ENCODE results near the gene MYADML2. TPM values are rescaled to one million over a fixed set of nuclear protein-coding genes. Genes with fewer than 3 reads are reported as not detected.

Gene MYADML2
- total RNA-seq, 2 experiments from 2014 or later, result not detected

DNA sequence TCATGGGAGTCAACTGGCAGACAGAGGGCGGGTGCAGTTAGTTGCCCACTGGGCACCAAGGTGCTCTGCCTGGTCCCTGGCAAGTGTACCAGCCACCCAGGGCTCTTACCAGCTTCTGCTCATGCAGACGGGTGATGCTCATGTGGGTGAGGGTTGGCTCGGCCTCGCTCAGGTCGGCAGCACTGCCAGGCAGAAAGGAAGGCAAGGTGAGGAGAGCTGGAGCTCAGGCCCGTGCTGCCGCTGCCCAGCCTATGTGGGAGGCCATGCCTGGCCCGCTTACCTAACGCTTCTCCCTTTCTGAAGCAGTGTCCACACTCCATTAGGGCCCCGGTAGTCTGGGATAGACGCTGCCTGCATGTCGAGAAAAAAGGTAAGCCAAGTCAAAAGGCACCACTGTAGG is 31.7 kb downstream of the MYADML2 start:
- ChIA-PET CTCF (no interaction called here), POLR2A (interaction anchor here (0.8 kb wide), 1 partner anchor 11 kb away, joined by 5 read pairs; the partner anchor contains the start of gene MAFG)
- H3K4me1 Mint-ChIP-seq (ENCODE audit: low read depth), result peaks cover 35% of the 10 kb centered on the region
- H3K4me3 Mint-ChIP-seq, result no peak overlapping the region
- DNase-seq (no peak), ATAC-seq (no peak)
- H3K27me3 Mint-ChIP-seq (ENCODE audit: low read depth), result no peaks in the 10 kb centered on the region
- no peaks in the 10 kb centered on the region for H3K9me3 Mint-ChIP-seq (ENCODE audit: insufficient read depth)
- H3K27ac Mint-ChIP-seq, result no peak overlapping the region
- H3K36me3 Mint-ChIP-seq (ENCODE audit: low read depth), result peaks cover 51% of the 10 kb centered on the region

DNA sequence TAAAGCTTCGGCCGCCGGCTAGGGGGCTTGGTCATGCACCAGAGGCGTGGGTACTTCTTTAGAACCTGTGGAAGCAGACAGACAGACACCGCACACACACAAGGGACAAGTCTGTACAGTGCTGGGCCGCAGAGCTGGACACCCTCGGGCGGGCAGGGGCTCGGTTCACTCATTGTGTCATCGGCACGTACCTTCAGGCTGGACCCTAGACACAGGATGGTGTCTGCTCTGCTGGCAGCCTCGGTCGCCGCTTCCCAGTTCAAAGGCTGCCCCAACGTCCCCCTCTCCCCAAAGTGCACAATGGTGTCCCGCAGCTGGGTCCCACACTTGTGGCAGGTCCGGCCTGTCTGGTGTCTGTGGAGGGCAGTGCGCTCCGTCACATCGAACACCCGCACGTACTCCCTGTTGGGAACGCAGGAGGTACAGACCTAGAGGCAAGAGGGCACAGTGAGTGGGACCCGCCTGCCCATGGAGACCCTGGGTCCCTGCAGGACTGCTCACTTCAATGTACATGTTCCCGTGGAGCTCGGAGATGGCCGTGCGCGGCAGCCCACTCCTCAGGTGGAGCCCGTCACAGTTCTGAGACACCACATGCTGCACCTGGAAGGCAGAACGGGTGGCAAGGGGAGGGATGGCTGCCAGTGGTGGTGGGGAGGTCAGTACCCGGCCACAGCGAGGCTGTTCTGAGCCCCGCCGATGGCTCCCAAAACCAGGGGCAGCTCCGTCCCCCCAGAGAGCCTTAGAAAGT is 32.8 kb downstream of the MYADML2 start:
- no peak overlapping the region for H3K4me3 Mint-ChIP-seq

DNA sequence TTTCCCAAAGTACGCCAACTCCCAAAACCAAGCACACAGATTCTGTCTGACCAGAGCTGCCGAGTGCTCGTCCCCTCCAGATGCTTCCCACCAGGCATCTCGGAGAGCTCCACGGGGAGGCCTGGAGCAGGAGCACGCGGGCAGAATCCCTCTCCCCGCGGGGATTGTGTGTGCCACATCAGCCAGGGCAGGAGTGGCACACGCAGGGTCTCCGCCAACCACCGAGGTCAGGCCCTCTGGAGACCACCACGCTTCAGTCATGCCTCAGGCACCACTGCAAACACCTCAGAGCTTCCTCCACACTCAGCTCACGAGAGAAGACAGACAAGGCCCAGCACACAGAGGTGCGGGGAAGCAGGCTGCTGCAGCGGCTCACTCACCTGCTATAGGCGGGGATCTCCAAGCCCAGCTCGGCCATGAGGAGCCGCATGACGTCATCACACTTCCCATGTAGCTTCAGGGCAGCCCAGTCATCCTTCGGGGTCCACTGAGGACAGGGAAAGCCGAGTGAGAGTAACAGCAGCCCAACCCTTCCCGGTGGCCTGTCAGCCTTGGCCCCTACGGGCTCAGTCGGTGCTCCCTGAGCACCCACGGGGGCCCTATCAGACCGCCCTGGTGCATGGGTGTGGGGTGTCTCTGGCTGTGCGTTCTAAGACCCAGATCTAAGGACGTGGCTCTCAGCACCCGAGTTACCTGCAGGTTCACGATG is 33.5 kb downstream of the MYADML2 start:
- Mint-ChIP-seq H3K4me1 (ENCODE audit: low read depth) (peaks cover 34% of the 10 kb centered on the region), H3K36me3 (ENCODE audit: low read depth) (peaks cover 50% of the 10 kb centered on the region), H3K27ac (peak overlapping the region; percentile 22), H3K9me3 (ENCODE audit: insufficient read depth) (no peaks in the 10 kb centered on the region), H3K4me3 (no peak overlapping the region), H3K27me3 (ENCODE audit: low read depth) (no peaks in the 10 kb centered on the region)
- POLR2A ChIA-PET, result no interaction called here
- CTCF ChIA-PET, result interaction anchor here (1.0 to 1.2 kb wide), 2 partner anchors 44 to 46 kb away, joined by 3 to 5 read pairs; no protein-coding TSS in a partner anchor
- ATAC-seq, result no peak
- DNase-seq, result no peak

More for the DNA sequence above, 32.8 kb downstream of the MYADML2 start:
- Mint-ChIP-seq H3K36me3 (ENCODE audit: low read depth) (peaks cover 51% of the 10 kb centered on the region), H3K27me3 (ENCODE audit: low read depth) (no peaks in the 10 kb centered on the region), H3K9me3 (ENCODE audit: insufficient read depth) (no peaks in the 10 kb centered on the region), H3K4me1 (ENCODE audit: low read depth) (peaks cover 41% of the 10 kb centered on the region), H3K27ac (no peak overlapping the region)
- no peak for DNase-seq
- POLR2A ChIA-PET, result no interaction called here
- CTCF ChIA-PET, result interaction anchor here (1.0 kb wide), 1 partner anchor 45 kb away, joined by 3 read pairs; no protein-coding TSS in a partner anchor
- no peak for ATAC-seq

DNA sequence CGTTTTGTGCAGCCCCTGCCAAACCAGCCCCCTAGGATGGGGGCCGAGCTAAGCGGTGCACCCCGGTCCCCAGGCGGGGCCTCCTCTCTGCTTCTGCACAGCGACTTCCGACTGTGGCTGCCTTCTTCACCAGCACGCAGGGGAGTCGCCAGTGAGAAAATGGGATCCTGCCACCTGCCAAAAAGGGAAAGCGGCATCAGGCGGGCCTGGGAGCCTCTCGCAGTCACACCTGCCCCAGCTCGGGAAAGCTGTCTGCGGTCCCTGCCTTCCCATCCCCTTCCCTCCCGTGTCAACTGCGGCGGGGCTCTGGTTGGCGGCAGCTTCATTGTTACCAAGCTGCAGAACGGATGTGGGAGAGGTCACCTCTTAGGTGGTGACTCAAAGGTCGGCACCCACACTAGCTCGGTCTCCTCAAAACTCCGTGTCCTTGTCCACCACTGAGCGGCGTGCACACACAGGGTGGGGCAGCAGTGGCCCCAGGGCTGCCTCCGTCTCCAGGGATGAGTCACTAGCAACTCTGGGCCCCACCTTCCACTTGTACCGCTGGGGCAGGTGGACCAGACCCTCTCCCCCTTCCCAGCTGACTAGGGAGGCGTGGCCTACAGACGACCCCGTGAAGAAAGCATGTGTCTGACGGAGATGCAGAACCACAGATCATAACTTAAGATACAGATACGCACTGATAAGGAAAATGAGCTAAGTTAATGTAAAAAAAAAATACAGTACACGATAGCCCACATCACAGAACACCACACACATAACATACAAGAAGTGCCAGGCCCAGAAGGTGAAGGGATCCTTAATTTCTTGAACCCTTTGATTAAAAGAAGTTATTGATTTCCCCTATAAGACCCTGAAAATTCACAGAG is 34.4 kb downstream of the MYADML2 start:
- H3K4me1 Mint-ChIP-seq (ENCODE audit: low read depth), result peaks cover 28% of the 10 kb centered on the region
- H3K36me3 Mint-ChIP-seq (ENCODE audit: low read depth), result peaks cover 53% of the 10 kb centered on the region
- peak overlapping the region; percentile 22 for H3K27ac Mint-ChIP-seq
- CTCF ChIA-PET, result interaction anchor here (1.0 to 1.2 kb wide), 2 partner anchors 43 to 47 kb away, joined by 3 to 5 read pairs; no protein-coding TSS in a partner anchor
- POLR2A ChIA-PET, result no interaction called here
- no peaks in the 10 kb centered on the region for H3K27me3 Mint-ChIP-seq (ENCODE audit: low read depth)
- peak overlapping the region; percentile 25 for H3K4me3 Mint-ChIP-seq
- ATAC-seq, result no peak
- no peaks in the 10 kb centered on the region for H3K9me3 Mint-ChIP-seq (ENCODE audit: insufficient read depth)
- no peak for DNase-seq

DNA sequence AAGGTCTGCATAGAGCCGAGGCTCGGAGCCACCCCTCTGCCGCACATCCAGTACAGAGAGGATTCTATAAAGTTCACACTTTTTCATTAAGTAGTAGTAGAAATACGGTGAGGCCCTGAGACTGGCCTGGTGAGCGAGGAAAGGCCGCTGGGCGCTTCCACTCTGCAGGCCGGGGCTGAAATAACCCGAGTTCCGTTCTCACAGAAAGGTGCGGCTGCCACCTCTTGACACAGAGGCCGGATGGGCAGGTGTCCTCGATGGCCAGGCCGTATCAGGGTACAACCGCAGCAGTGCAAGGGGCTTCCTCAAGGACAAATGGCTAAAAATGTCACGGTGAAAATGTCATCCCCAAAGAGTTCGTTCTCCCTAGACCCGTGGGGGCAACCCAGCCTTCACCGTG is 35.1 kb downstream of the MYADML2 start:
- ChIA-PET POLR2A (no interaction called here), CTCF (no interaction called here)
- no peak for ATAC-seq
- Mint-ChIP-seq H3K4me1 (ENCODE audit: low read depth) (peaks cover 23% of the 10 kb centered on the region), H3K36me3 (ENCODE audit: low read depth) (peaks cover 49% of the 10 kb centered on the region), H3K27ac (no peak overlapping the region), H3K4me3 (peak overlapping the region; percentile 61), H3K27me3 (ENCODE audit: low read depth) (no peaks in the 10 kb centered on the region), H3K9me3 (ENCODE audit: insufficient read depth) (no peaks in the 10 kb centered on the region)
- no peak for DNase-seq

DNA sequence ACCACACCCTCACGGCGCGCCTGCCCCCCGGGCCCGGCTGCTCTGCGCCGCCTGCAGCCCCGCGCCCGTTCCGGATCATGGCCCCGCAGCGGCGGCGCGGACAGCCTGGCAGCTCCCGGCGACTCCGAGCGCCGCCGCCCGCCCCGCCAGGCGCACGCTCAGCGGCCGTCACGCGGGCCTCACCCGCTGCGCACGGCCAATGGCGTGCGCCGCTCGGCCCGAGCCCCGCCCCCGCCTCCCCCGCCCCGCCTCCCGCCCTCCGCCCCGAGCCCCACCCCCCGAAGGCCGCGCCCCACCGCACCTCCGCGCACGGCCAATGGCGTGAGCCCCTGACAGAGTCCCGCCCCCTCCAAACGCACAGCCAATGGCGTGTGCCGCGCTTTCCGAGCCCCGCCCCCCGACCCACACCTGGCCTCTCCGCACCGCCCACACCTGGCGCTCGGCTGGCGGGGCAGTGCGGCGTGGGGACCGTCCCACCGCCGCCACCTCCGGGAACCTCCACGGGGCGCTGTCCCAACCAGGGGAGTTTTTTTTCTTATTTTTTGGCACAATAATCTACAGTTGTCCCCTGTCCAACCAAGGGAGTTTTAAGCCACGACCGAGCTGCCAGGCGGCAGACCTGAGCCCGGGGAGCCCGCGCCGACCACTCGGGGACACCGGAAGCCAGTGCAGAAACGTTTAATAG is 35.6 kb downstream of the MYADML2 start, which contains the start of gene PCYT2:
TSS of gene PCYT2 (minus strand) at position 123 of the 685 bp plus-strand sequence. CDS start at position 79, 44 bp downstream.
- Mint-ChIP-seq H3K27me3 (ENCODE audit: low read depth) (no peaks in the 10 kb centered on the region), H3K9me3 (ENCODE audit: insufficient read depth) (no peaks in the 10 kb centered on the region), H3K4me1 (ENCODE audit: low read depth) (peaks cover 19% of the 10 kb centered on the region), H3K27ac (peak within 1 kb of the TSS; percentile 75), H3K4me3 (peak within 1 kb of the TSS; percentile 87), H3K36me3 (ENCODE audit: low read depth) (peaks cover 46% of the 10 kb centered on the region)
- ChIA-PET POLR2A (no interaction called here), CTCF (no interaction called here)
- DNase-seq (peak; percentile 94), ATAC-seq (peak; percentile 90)

DNA sequence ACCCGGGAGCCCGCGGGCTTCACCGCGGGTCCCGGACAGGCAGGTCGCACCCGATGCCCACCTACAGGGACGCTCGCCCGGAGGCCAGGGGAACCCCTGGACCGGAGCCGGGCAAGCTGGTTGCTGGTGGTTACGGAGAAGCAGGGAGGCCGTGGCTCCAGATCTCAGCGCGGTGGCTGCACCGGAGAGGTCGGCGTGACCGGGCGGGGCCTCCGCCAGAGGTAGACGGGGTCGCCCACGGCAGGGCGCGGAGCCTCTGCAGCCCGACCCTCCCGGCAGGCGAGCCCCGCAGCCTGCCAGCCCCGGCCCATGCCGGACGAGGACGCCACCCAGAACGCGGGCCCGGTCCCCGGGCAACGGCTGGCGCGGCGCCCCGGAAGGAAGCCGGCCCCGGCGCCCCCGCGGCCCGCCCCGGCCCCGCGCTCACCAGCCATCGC is 36.2 kb downstream of the MYADML2 start:
- no peak overlapping the region for H3K27ac Mint-ChIP-seq
- DNase-seq (peak; percentile 43), ATAC-seq (peak; percentile 49)
- peaks cover 42% of the 10 kb centered on the region for H3K36me3 Mint-ChIP-seq (ENCODE audit: low read depth)
- H3K4me3 Mint-ChIP-seq, result peak overlapping the region; percentile 87
- ChIA-PET POLR2A (no interaction called here), CTCF (no interaction called here)
- no peaks in the 10 kb centered on the region for H3K9me3 Mint-ChIP-seq (ENCODE audit: insufficient read depth)
- H3K27me3 Mint-ChIP-seq (ENCODE audit: low read depth), result no peaks in the 10 kb centered on the region
- peaks cover 15% of the 10 kb centered on the region for H3K4me1 Mint-ChIP-seq (ENCODE audit: low read depth)

DNA sequence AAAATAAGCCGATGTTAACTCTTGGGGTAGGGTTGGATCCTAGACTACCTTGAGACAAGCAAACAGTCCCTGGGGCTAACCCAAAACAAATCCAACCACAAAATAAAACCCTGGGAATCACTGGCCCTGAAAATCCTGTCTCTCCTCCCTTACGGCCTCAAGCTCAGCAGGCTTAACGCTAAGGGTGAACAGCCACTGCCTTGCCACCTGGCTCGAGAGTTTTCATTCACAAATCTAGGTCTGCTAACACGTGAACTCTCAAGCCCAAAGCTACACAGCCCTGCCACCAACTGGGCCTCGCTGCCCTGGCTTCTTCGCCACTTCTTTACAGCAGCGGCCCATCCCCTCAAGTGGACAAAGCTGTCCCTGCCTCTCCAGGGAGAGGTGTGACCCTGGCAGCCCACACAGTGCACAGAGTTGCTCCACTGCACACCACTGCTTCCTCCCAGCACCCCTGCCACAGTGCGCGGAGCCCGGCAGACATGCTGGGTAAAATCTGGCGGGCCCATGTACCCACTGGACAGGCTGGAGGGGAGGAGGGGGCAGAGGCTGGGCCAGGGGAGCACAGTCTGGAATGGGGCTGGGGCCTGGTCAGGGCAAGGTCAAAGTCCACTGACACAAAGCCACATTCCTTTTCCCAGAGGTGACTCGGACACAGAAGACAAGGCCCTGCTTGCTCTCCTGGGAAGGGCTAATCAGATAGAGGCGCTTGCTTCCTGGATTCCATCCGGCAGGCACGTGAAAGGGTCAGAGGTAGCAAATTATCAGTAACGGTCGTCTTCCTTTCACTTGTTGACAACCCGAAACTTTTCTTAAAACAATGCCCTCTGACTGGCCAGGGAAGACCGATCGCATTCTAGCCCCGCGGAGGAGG is 36.8 kb downstream of the MYADML2 start:
- H3K9me3 Mint-ChIP-seq (ENCODE audit: insufficient read depth), result no peaks in the 10 kb centered on the region
- ATAC-seq (no peak), DNase-seq (no peak)
- peak overlapping the region; percentile 87 for H3K4me3 Mint-ChIP-seq
- ChIA-PET CTCF (interaction anchor here (1.1 to 1.2 kb wide), 2 partner anchors 18 to 110 kb away, joined by 3 to 4 read pairs; no protein-coding TSS in a partner anchor), POLR2A (interaction anchor here (0.6 to 1.5 kb wide), 3 partner anchors 7 to 18 kb away, joined by 3 to 7 read pairs (median 5); partner anchors contain the start of gene ANAPC11)
- peaks cover 13% of the 10 kb centered on the region for H3K4me1 Mint-ChIP-seq (ENCODE audit: low read depth)
- peaks cover 38% of the 10 kb centered on the region for H3K36me3 Mint-ChIP-seq (ENCODE audit: low read depth)
- H3K27me3 Mint-ChIP-seq (ENCODE audit: low read depth), result no peaks in the 10 kb centered on the region
- H3K27ac Mint-ChIP-seq, result peak overlapping the region; percentile 75

DNA sequence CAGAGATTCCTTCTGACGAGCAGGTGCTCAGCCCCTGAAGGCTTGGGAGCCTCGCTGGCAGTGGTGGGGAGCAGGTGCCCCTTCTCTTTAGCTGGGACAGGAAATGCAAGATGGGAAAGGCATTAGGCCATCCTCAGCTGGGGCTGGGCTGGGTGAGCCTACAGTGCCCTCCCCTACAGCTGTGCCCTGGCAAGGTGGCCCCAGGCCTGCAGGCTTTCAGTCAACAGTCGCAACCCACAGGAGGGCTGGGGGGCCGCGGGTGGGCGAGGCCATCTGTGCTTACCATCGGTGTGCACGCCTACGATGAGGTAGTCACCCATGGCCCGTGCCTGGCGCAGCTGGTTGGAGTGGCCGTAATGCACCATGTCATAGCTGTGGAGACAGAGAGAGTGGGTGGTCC is 37.8 kb downstream of the MYADML2 start:
- Mint-ChIP-seq H3K36me3 (ENCODE audit: low read depth) (peaks cover 31% of the 10 kb centered on the region), H3K4me1 (ENCODE audit: low read depth) (peaks cover 13% of the 10 kb centered on the region), H3K27me3 (ENCODE audit: low read depth) (no peaks in the 10 kb centered on the region), H3K9me3 (ENCODE audit: insufficient read depth) (no peaks in the 10 kb centered on the region), H3K27ac (no peak overlapping the region), H3K4me3 (no peak overlapping the region)
- CTCF ChIA-PET, result interaction anchor here (1.2 kb wide), 1 partner anchor 111 kb away, joined by 4 read pairs; no protein-coding TSS in a partner anchor
- POLR2A ChIA-PET, result interaction anchor here (0.9 to 1.5 kb wide), 3 partner anchors 8 to 36 kb away, joined by 4 to 7 read pairs (median 5); partner anchors contain the start of gene ANAPC11
- DNase-seq (no peak), ATAC-seq (no peak)

DNA sequence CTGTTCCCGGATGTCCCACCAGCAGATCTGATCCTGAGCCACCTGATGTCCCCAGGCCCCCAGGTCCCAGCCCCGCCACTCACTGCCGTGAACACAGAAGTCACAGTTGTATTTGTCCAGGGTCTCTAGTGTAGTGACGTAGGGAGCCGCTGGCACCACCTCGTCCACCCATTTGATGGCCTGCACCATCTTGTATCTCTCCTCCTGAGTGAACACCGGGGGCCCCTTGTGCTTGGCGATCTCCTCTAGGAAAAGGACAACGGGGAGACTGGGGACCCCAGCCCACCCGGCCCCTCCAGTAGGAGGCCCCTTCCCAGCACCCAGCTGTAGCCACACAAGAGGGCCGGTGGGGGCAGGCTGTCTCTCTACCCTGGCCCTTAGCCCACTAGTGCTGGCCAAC is 38.2 kb downstream of the MYADML2 start:
- ATAC-seq (no peak), DNase-seq (no peak)
- H3K27me3 Mint-ChIP-seq (ENCODE audit: low read depth), result no peaks in the 10 kb centered on the region
- no peaks in the 10 kb centered on the region for H3K9me3 Mint-ChIP-seq (ENCODE audit: insufficient read depth)
- POLR2A ChIA-PET, result interaction anchor here (0.9 to 1.5 kb wide), 3 partner anchors 9 to 36 kb away, joined by 4 to 7 read pairs (median 5); partner anchors contain the start of gene ANAPC11
- H3K36me3 Mint-ChIP-seq (ENCODE audit: low read depth), result peaks cover 27% of the 10 kb centered on the region
- no peak overlapping the region for H3K4me3 Mint-ChIP-seq
- CTCF ChIA-PET, result no interaction called here
- peaks cover 13% of the 10 kb centered on the region for H3K4me1 Mint-ChIP-seq (ENCODE audit: low read depth)
- no peak overlapping the region for H3K27ac Mint-ChIP-seq

Data from activated CD8-positive, alpha-beta T cell treated with anti-CD3 and anti-CD28 coated beads, Interleukin-2, amount 10 ng/mL, durations not matched to agents 7 days and 5 days (primary cell).